Inflammatory macrophage treated with lipopolysaccharide for 1 hour (primary cell): ENCODE results near the gene TOP1.

Source experiments
- DNase-seq, 2 donors: peaks; one replicate each; pipeline ENCODE4 v3.0.0-alpha.2; 2020 to 2022

Gene TOP1

GRCh38 chr20:41148942-41149341 lies 120.3 kb downstream of the TOP1 start:
- DNase-seq, result no peak

DNA sequence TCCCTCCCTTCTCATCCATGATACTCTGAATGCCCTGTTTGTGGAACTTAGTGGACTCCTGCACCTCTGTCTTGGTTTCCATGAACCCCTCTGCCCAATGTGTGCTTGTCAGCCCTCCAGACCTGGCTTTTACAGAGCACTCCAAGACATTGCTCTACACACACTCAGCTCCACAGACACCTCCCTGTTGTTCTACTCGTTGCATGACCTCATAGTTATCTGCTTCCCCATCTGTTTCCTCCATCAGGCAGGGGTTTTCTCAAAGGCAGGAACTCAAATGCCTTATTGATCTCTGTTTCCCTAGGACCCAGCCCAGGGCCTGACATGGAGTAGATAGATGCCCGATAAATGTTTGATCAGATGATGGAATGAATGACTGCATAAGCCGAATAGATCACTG lies 122.0 kb downstream of the TOP1 start:
- DNase-seq, result no peak

DNA sequence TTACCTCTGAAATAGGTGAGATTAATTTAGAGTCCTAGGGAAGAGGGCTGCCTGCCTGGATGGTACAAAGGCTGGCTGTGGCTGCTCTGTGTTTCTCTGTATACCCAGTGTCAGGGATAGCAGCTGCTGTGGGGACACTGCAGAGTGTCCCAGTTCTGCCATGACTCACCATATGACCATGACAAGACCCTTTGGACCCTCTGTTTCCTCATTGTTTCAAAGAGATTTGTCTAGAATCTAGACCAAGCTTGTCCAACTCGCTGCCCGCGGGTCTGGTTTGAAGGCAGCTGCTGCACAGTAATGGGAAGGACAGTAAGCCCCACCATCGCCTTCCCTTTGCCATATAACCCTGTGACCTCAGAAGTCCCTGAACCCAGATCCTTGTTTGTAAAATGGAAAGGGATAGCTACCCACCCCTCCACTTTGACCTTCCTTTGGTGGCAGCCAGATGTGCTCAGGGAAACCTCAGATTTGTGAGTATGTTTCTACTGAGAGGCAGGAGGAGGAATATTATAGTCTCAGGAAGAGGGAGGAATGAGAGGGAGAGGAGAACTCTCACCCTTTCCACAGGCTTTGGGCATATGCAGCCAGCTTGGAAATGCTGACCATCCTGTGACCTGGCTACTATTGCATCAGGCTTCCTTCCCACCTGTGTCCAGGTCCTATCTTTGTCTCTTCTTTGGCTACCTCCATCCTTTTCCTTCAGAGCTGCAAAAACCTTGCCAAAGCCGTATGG lies 122.7 kb downstream of the TOP1 start:
- DNase-seq, result no peak

- no peak for DNase-seq
These were observed 123.6 kb downstream of the TOP1 start for GRCh38 chr20:41152108-41152757.

- no peak for DNase-seq
These were observed 126.0 kb downstream of the TOP1 start for GRCh38 chr20:41154436-41155176.

GRCh38 chr20:41155261-41155660 lies 126.6 kb downstream of the TOP1 start:
- DNase-seq, result no peak

GRCh38 chr20:41158082-41158625 lies 129.5 kb downstream of the TOP1 start:
- no peak for DNase-seq

GRCh38 chr20:41159547-41159946 lies 130.9 kb downstream of the TOP1 start:
- no peak for DNase-seq

GRCh38 chr20:41160686-41161085 lies 132.1 kb downstream of the TOP1 start:
- DNase-seq, result no peak

DNA sequence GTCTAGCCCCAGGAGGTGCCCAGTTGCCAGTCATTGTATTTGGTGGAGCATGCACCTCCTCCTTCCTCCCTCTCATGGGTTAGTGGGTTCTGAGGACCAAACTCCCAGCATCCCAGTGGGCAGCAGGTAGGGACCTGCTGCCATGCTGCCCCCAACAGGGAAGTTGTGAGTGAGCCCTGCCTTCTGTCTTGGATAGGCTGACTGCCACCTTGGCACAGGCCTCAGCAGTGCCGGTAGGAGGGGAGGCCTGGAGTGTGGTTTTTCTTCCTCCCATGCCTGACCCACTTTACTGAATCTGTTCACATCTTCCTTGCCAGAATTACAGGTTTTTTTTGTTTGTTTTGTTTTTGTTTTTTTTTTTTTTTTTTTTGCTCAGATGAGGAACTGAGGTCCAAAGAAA lies 133.3 kb downstream of the TOP1 start:
- no peak for DNase-seq

GRCh38 chr20:41162396-41162795 lies 133.8 kb downstream of the TOP1 start:
- DNase-seq, result no peak

DNA sequence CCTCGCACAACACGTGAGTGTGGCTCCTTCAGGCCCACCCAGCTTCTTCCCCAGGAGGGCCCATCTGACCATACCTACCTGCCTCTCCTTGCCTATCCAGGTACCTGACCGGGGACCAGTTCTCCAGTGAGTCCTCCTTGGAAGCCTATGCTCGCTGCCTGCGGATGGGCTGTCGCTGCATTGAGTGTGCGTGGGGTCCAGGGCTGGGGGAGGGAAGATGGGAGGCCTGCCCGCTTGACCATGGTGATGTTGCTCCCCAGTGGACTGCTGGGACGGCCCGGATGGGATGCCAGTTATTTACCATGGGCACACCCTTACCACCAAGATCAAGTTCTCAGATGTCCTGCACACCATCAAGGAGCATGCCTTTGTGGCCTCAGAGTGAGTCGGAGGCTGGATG lies 135.2 kb downstream of the TOP1 start:
- no peak for DNase-seq

DNA sequence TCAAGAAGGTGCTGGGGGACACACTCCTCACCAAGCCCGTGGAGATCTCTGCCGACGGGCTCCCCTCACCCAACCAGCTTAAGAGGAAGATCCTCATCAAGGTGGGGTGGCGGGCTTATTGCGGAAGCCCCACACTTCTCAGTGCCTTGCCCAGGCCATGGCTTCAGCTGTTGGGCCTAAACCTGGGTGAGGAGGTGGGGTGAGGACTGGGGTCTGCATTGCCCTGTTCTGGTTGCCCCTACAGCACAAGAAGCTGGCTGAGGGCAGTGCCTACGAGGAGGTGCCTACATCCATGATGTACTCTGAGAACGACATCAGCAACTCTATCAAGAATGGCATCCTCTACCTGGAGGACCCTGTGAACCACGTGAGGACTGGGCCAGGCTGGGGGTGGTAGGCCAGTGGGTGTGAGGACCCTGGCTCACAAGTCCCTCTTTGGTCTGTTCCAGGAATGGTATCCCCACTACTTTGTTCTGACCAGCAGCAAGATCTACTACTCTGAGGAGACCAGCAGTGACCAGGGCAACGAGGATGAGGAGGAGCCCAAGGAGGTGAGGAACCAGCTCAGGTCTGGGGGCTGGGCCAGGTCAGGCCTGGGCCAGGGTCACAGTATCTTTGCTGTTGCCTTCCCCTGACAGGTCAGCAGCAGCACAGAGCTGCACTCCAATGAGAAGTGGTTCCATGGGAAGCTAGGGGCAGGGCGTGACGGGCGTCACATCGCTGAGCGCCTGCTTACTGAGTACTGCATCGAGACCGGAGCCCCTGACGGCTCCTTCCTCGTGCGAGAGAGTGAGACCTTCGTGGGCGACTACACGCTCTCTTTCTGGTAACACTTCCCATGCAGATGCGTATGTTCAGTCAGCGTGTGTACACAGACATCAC lies 136.6 kb downstream of the TOP1 start:
- no peak for DNase-seq

GRCh38 chr20:41166201-41167117 lies 137.8 kb downstream of the TOP1 start:
- DNase-seq, result no peak

DNA sequence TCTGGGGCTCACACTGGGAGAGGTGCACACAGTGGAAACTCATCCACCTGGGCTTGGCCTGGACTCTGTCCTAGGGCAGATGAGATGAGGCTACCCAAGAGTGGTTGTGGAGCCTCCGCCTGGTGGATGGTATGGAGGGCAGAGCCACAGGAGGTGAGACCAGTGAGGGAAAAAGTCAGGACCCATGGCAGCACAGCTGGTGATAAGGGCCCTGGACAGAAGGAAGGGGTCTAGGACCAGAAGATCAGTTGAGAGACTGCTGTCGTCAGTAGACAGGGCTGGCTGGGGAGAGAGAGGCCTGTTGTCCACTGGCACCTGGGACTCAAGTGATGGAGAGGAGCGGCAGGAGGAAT lies 138.5 kb downstream of the TOP1 start:
- DNase-seq, result no peak

- no peak for DNase-seq
These were observed 139.0 kb downstream of the TOP1 start for GRCh38 chr20:41167481-41168253.

- DNase-seq, result no peak
These were observed 139.9 kb downstream of the TOP1 start for GRCh38 chr20:41168281-41169161.

DNA sequence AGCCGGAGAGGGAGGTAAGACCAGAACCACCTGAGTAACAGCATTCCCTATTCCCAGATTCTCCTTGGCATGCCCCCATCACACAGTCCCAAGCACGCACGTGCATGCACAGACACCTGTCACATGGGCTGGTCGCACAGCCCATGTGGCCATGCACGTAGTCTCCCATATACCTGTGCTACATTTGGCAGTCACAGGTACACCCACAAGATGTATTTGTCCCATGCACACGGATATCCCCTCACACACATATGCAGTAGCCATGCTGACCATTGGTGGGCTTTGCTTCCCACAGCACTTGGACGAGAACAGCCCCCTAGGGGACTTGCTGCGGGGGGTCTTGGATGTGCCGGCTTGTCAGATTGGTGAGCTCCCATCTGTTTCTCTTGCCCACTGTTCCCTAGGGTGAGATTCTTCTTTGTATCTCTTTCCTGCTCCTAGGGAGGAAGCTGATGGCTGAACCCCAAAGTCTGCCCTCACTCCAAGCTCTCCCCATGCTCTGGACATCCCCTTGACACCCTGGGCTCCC lies 140.6 kb downstream of the TOP1 start:
- no peak for DNase-seq

GRCh38 chr20:41169791-41170351 lies 141.2 kb downstream of the TOP1 start:
- no peak for DNase-seq
